Measurements from ENCODE around the gene MYRF. TPM values are rescaled to one million over a fixed set of nuclear protein-coding genes. Genes with fewer than 3 reads are reported as not detected.

Gene MYRF
- total and polyA plus RNA-seq, 9 of the 15 experiments (the other 6 are each of a cell fraction or from before 2014, with no cell fraction given), result 2.3 to 25.8 (median 7.1) TPM

- TF ChIP-seq ARID4B (CRISPR knock-in tag; IDR thresholded peaks at IDR 0.05) (no peak), NFIC (IDR thresholded peaks at IDR 0.05) (no peak), LCOR (CRISPR knock-in tag; IDR thresholded peaks at IDR 0.05) (no peak)
Measured at GRCh38 chr11:61773356-61773755, 20.9 kb downstream of the MYRF start (continued).

GRCh38 chr11:61773809-61774208 lies 21.4 kb downstream of the MYRF start:
- no peaks in the 10 kb centered on the region for H3K27me3 ChIP-seq (ENCODE audit: control insufficient read depth in 2 of 2, insufficient read depth in 2 of 2, low read length in 2 of 2)
- BruUV-seq (replicated peaks), result no TSS peak
- TF ChIP-seq KLF16 (IDR thresholded peaks at IDR 0.05), result no peak
- no peak for TF ChIP-seq DLX4 (CRISPR knock-in tag; IDR thresholded peaks at IDR 0.05)
- TF ChIP-seq GMEB1 (CRISPR knock-in tag; IDR thresholded peaks at IDR 0.05), result no peak
- TF ChIP-seq ZNF316 (IDR thresholded peaks at IDR 0.05), result no peak
- TF ChIP-seq NCOA6 (IDR thresholded peaks at IDR 0.05), result no peak
- no peak for TF ChIP-seq ATF6 (CRISPR knock-in tag; IDR thresholded peaks at IDR 0.05)
- no peak for TF ChIP-seq ZNF184 (CRISPR knock-in tag; IDR thresholded peaks at IDR 0.05)
- TF ChIP-seq ZKSCAN8 (CRISPR knock-in tag; IDR thresholded peaks at IDR 0.05), result no peak
- TF ChIP-seq ZC3H11A (IDR thresholded peaks at IDR 0.05; ENCODE audit: low read depth, low read length), result no peak
- H3K9me3 ChIP-seq (replicated peaks; ENCODE audit: control insufficient read depth, insufficient read depth, low read depth, low read length), result no peaks in the 10 kb centered on the region
- in situ Hi-C loops (cut with MboI) (no loop called here), intact Hi-C loops (cut with micrococcal nuclease) (no loop called here)
- H3K9me1 ChIP-seq (ENCODE audit: control insufficient read depth, insufficient read depth, low read length), result no peaks in the 10 kb centered on the region
- H3K4me1 ChIP-seq (replicated peaks in 1 of 2; ENCODE audit: control insufficient read depth in 2 of 2, insufficient read depth in 2 of 2, low read length in 2 of 2), result peaks cover 0 to 70% of the 10 kb centered on the region in 2 experiments; a peak in 2 of 5 replicates
- H3K36me3 ChIP-seq (ENCODE audit: control insufficient read depth, insufficient read depth, low read length), result peaks cover 15% of the 10 kb centered on the region; the same call in 1 of the 3 replicates
- H4K20me1 ChIP-seq (replicated peaks; ENCODE audit: control insufficient read depth, insufficient read depth, low read length), result no peaks in the 10 kb centered on the region
- ChIA-PET CTCF (ENCODE audit: low intra/inter-chr PET ratio) (no interaction called here), POLR2A (interaction anchor here (0.5 to 1.0 kb wide), 2 partner anchors 28 to 217 kb away, joined by 3 to 4 read pairs; no protein-coding TSS in a partner anchor)
- peak overlapping the region in 1 of 2 experiments; percentile 67; a peak in 2 of 4 replicates for H3K9ac ChIP-seq (ENCODE audit: insufficient read depth in 1 of 2, low read depth in 2 of 2, low read length in 2 of 2)
- no peak for DNase-seq (ENCODE audit: extremely low read depth in 1 of 4, low spot score in 3 of 4)
- no peak for FAIRE-seq
- no peaks in the 10 kb centered on the region for H3K79me2 ChIP-seq (ENCODE audit: control insufficient read depth, insufficient read depth, low read length)
- H2AFZ ChIP-seq (ENCODE audit: low read depth, low read length), result no peak overlapping the region
- no peak overlapping the region for H3K4me2 ChIP-seq (ENCODE audit: insufficient read depth, low read length)
- no peak overlapping the region for H3K4me3 ChIP-seq
- H3K27ac ChIP-seq (ENCODE audit: extremely low read depth, low read depth, low read length), result no peak overlapping the region
- 87% methylated on average over 9 of the region's 18 CpGs for WGBS (ENCODE audit: insufficient coverage, low coverage, missing lambda C conversion rate)
- no peak for ATAC-seq

All from K562 (cell line).